Endodermal cell (in vitro differentiated cells): Measurements from ENCODE around the gene ID3. TPM values are rescaled to one million over a fixed set of nuclear protein-coding genes. Genes with fewer than 3 reads are reported as not detected.
A peak's percentile ranks its signal among the peaks of the same experiment; 100 is the strongest.

Experiments
- DNase-seq: peaks from one replicate; pipeline ENCODE4 v3.0.0-alpha.2; 2017
- H3K27ac ChIP-seq: 2 replicates; pipeline ENCODE4 v1.5.1; 2013; ENCODE audit warnings: mild to moderate bottlenecking, low read depth, low read length, moderate library complexity
- H3K27me3 ChIP-seq: 2 replicates; pipeline ENCODE4 v1.6.1; 2013; ENCODE audit warnings: mild to moderate bottlenecking, low read length, moderate library complexity; ENCODE audit not compliant: insufficient read depth, control insufficient read depth, poor library complexity, severe bottlenecking
- H3K36me3 ChIP-seq: 2 replicates; pipeline ENCODE4 v1.7.0; 2013; ENCODE audit warnings: mild to moderate bottlenecking, low read length, moderate library complexity; ENCODE audit not compliant: control insufficient read depth, insufficient read depth
- H3K4me1 ChIP-seq: one replicate; pipeline ENCODE4 v1.7.0; 2013; ENCODE audit warnings: low read length; ENCODE audit not compliant: control insufficient read depth, insufficient read depth
- H3K4me3 ChIP-seq: 2 replicates; pipeline ENCODE4 v1.5.1; 2013; ENCODE audit warnings: mild to moderate bottlenecking, low read length, moderate library complexity
- H3K9ac ChIP-seq: 2 replicates; pipeline ENCODE4 v1.6.1; 2013; ENCODE audit warnings: mild to moderate bottlenecking, low read length, moderate library complexity; ENCODE audit not compliant: poor library complexity, severe bottlenecking; ENCODE audit errors: extremely low read depth
- H3K9me3 ChIP-seq: 2 replicates; pipeline ENCODE4 v1.6.1; 2013; ENCODE audit warnings: mild to moderate bottlenecking, low read length, moderate library complexity; ENCODE audit not compliant: control insufficient read depth
- H3K27ac Mint-ChIP-seq: 2 replicates; pipeline ENCODE4 v1.8.0; 2020; ENCODE audit warnings: mixed read lengths
- H3K27me3 Mint-ChIP-seq: 2 replicates; pipeline ENCODE4 v1.8.0; 2021; ENCODE audit warnings: mild to moderate bottlenecking, mixed read lengths; ENCODE audit not compliant: insufficient read depth
- H3K36me3 Mint-ChIP-seq: 2 replicates; pipeline ENCODE4 v1.8.0; 2020; ENCODE audit warnings: low read depth, mixed read lengths
- H3K4me1 Mint-ChIP-seq: 2 replicates; pipeline ENCODE4 v1.8.0; 2020; ENCODE audit warnings: mixed read lengths
- H3K4me3 Mint-ChIP-seq: 2 replicates; pipeline ENCODE4 v1.8.0; 2020; ENCODE audit warnings: mild to moderate bottlenecking, moderate library complexity, mixed read lengths
- H3K9me3 Mint-ChIP-seq: 2 replicates; pipeline ENCODE4 v1.8.0; 2020; ENCODE audit warnings: mild to moderate bottlenecking, mixed read lengths
- CTCF ChIP-seq: fragments of 200-600 bp; sonication (generic); conservative IDR thresholded peaks from 2 replicates; pipeline ENCODE4 v1.5.0; 2021; ENCODE audit warnings: antibody characterized with exemption, mild to moderate bottlenecking
- WGBS, 2 experiments: methylation state at CpG; one replicate each; pipeline versions ENCODE4 v1.1.5 to v1.1.7; 2013; ENCODE audit warnings: missing lambda C conversion rate in 2 of 2, mixed read lengths in 1 of 2; ENCODE audit not compliant: insufficient coverage in 1 of 2, insufficient read length in 1 of 2; 5-methylcytosine and 5-hydroxymethylcytosine counted together
- total RNA-seq, 2 donors: library from RNA; stranded (reverse); fragmentation: NEBNext Ultra II Directional in 1 of 2; extraction: Animal tissue kit (Norgen Biotek cat#: 25700) in 1 of 2; gene quantifications; 2 replicates in 1 of 2; 3 replicates in 1 of 2; pipeline ENCODE4 v1.2.1, GENCODE V29; 2021

The ID3 gene
- total RNA-seq, 2 donors from 2014 or later: 281 to 338 TPM

- H3K9me3 Mint-ChIP-seq: no peaks in the 10 kb centered on the region
- H3K4me1 Mint-ChIP-seq: peaks cover 33% of the 10 kb centered on the region
- H3K27ac Mint-ChIP-seq: no peak overlapping the region
- Histone ChIP-seq H3K9me3 (no peaks in the 10 kb centered on the region), H3K27ac (no peak overlapping the region), H3K27me3 (no peaks in the 10 kb centered on the region), H3K4me1 (peaks cover 15% of the 10 kb centered on the region), H3K4me3 (no peak overlapping the region), H3K9ac (no peak overlapping the region), H3K36me3 (no peaks in the 10 kb centered on the region)
- no peak for DNase-seq
- no peak overlapping the region for H3K4me3 Mint-ChIP-seq
- 94 to 100% methylated on average over 7 to 10 of the region's 10 CpGs for WGBS, 2 experiments
- peaks cover 1% of the 10 kb centered on the region for H3K27me3 Mint-ChIP-seq
- TF ChIP-seq CTCF: no peak
- no peaks in the 10 kb centered on the region for H3K36me3 Mint-ChIP-seq
Measured at GRCh38 chr1:23601968-23602876, 42.9 kb upstream of the ID3 start.

GRCh38 chr1:23601135-23601967 lies 42.0 kb upstream of the ID3 start:
- H3K27me3 ChIP-seq: no peaks in the 10 kb centered on the region
- H3K9me3 ChIP-seq: no peaks in the 10 kb centered on the region
- Mint-ChIP-seq H3K4me3 (no peak overlapping the region), H3K9me3 (no peaks in the 10 kb centered on the region), H3K36me3 (no peaks in the 10 kb centered on the region), H3K27ac (no peak overlapping the region), H3K4me1 (peaks cover 40% of the 10 kb centered on the region), H3K27me3 (no peaks in the 10 kb centered on the region)
- no peak overlapping the region for H3K4me3 ChIP-seq
- WGBS, 2 experiments: 90 to 93% methylated on average over 9 to 11 of the region's 11 CpGs
- DNase-seq: no peak
- H3K27ac ChIP-seq: no peak overlapping the region
- no peaks in the 10 kb centered on the region for H3K36me3 ChIP-seq
- no peak overlapping the region for H3K9ac ChIP-seq
- H3K4me1 ChIP-seq: peaks cover 20% of the 10 kb centered on the region
- no peak for TF ChIP-seq CTCF

DNA sequence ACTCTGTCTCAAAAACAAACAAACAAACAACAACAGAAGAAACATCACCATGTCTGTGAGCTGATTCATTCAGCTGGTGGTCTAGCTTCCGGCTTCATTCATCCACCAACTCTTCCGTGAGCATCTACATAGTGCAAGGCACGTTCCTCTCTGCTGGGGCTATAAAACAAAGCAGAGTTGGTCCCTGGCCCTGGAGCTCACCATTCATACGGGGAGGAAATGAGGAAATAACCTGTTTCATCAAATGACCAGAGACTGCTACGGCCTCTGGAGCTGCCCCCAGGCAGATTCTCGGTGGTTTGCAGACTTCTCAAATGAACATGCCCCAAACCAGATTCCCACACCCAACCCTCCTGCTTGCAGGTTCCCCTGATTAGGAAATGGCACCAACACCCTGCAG lies 41.0 kb upstream of the ID3 start:
- Mint-ChIP-seq H3K4me3 (no peak overlapping the region), H3K27ac (peak overlapping the region; percentile 10), H3K9me3 (no peaks in the 10 kb centered on the region), H3K36me3 (no peaks in the 10 kb centered on the region), H3K27me3 (no peaks in the 10 kb centered on the region), H3K4me1 (peaks cover 43% of the 10 kb centered on the region)
- no peak overlapping the region for H3K4me3 ChIP-seq
- peaks cover 20% of the 10 kb centered on the region for H3K4me1 ChIP-seq
- DNase-seq: no peak
- no peaks in the 10 kb centered on the region for H3K27me3 ChIP-seq
- WGBS, 2 experiments: 90 to 100% methylated on average over 1 to 6 of the region's 6 CpGs
- H3K9me3 ChIP-seq: no peaks in the 10 kb centered on the region
- H3K27ac ChIP-seq: no peak overlapping the region
- no peak for TF ChIP-seq CTCF
- H3K9ac ChIP-seq: no peak overlapping the region
- no peaks in the 10 kb centered on the region for H3K36me3 ChIP-seq
